ENCODE results near the gene ARID2. TPM values are rescaled to one million over a fixed set of nuclear protein-coding genes. Genes with fewer than 3 reads are reported as not detected.

The ARID2 gene
- 54.8 and 57.2 TPM in 2 replicates for total RNA-seq

DNA sequence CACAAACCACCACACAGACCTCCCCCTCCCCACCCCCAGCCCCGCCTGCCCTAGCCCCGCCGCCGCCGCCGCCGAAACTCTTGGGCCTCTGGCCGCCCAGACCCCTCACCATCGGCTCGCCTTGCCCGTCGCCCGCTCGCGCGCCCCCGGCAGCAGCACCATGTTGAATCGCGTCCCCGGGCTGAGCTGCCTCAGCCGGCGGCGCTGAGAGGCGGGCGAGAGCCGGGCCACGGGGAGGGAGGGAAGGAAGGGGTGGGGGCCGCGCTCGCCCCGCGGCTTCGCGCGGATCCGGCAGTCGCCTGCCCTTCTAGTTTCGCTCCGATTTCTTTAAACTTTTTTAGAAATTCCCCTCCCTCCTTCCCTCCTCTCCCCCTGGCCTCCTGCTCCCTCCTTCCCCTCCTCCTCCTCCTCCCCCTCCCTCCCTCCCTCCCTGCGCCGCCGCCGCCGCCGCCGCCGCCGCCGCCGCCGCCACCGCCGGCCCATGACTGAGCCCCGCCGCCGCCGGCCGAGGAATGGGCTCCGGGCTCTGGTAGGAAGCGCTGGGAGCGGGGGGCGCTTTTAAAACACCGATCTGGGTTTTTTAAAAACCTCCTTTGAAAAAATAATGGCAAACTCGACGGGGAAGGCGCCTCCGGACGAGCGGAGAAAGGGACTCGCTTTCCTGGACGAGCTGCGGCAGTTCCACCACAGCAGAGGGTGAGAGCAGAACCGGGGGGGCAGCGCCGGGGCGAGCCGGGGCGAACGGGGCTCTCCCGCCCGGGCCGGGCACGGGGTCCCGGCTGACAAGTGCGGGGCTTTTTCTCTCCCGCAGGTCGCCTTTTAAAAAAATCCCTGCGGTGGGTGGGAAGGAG is at the start of gene ARID2:
TSS of gene ARID2 (plus strand) at position 474 of the 851 bp plus-strand sequence. CDS start at position 605, 131 bp downstream.
- intact Hi-C loops (cut with micrococcal nuclease) = loop anchor here (2.0 to 10.0 kb wide), 7 partner anchors 315 to 1972 kb away; partner anchors contain the start of genes IRAK4, PUS7L and TWF1

DNA sequence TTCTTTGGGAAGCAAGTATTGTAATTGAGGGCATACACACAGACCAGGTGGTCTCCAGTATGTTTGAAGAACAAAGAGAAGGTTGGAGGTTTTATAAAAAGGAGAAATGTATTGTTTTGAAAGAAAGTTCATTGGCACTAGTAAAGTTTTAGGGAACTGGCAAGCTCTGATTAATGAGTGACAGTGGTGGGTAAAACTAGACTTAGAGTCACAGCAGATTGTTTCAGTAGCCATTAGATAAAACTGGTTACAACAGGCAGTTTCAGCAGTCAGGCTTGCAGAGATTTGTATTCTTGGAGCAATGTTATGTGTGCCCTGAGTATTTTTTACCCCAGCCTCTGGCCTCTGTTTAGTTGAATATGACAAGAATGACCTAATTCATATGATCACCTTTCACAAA is 49.1 kb upstream of the ARID2 start:
- intact Hi-C loops (cut with micrococcal nuclease) = no loop called here

DNA sequence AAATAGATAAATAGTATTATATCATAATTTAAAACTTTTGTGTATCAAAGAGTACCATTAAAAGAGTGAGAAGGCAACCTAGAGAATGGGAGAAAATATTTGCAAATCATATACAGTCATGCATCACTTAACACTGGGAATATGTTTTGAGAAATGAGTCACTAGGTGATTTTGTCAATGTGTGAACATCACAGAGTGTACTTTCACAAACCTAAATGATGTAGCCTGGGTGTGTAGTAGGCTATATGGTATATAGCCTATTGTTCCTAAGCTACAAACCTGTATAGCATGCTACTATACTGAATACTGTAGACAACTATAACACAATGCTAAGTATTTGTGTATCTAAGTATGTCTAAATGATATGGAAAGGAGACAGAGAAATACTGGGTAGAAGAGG is 48.0 kb upstream of the ARID2 start:
- intact Hi-C loops (cut with micrococcal nuclease) = no loop called here

- intact Hi-C loops (cut with micrococcal nuclease) = no loop called here
Measured at GRCh38 chr12:45685680-45686079, 43.8 kb upstream of the ARID2 start.

GRCh38 chr12:45687081-45688015 is 42.2 kb upstream of the ARID2 start:
- intact Hi-C loops (cut with micrococcal nuclease) = no loop called here

- intact Hi-C loops (cut with micrococcal nuclease) = no loop called here
Measured at GRCh38 chr12:45688183-45688582, 41.3 kb upstream of the ARID2 start.

DNA sequence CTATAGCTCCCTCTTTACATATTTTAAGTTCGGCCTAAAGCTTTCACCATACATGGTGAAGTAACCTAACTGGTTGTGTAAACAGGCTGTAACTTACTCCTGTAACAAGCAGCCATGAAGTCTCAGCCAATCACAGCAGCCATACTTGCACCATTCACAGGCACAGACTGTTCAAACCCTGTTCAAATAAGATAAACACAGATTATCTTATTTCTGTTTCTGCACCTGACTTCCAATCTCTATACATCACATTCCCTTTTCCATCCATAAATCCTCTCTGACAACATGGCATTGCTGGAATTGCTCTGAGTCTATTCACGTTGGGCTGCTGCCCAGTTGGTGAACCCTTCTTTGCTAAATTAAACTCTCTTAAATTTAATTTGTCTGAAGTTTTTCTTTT is 34.5 kb upstream of the ARID2 start:
- intact Hi-C loops (cut with micrococcal nuclease) = no loop called here

GRCh38 chr12:45695606-45696005 is 33.9 kb upstream of the ARID2 start:
- intact Hi-C loops (cut with micrococcal nuclease) = no loop called here

GRCh38 chr12:45696049-45696448 is 33.5 kb upstream of the ARID2 start:
- intact Hi-C loops (cut with micrococcal nuclease) = no loop called here

DNA sequence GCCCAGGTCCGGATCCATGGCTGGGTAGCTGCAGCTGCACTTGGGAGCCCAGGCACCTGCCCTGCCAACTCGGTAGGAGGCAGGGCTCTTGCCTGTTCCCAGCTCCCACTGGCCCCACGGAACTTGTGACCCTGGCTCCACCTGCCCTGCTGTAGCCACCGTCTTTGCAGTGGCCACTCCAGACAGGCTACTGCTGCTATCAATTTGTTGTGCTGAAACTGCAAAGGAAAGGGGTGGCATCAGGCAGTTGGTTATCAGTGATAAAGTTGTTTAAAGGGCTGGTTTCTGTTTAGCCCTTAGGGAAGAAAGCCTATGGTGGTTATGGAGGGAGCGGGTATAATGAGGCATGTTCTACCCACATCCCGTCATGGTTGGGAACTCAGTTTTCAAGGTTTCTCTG is 32.1 kb upstream of the ARID2 start:
- intact Hi-C loops (cut with micrococcal nuclease) = no loop called here

DNA sequence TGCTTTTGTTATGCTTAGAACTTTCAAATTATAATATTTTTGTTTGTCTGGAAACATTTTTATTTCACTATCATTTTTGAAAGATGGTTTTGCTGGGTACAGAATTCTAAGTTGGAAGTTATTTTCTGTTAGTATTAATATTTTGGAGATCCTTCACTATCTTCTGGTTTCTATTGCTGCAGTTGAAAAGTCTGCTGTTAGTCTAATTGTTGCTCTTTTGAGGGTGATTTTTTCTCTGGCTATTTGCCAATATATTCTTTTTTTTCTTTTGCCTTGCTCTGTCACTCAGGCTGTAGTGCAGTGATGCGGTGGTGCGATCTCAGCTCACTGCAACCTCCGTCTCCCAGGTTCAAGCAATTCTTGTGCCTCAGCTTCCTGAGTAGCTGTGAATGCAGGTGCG is 28.2 kb upstream of the ARID2 start:
- intact Hi-C loops (cut with micrococcal nuclease) = no loop called here

DNA sequence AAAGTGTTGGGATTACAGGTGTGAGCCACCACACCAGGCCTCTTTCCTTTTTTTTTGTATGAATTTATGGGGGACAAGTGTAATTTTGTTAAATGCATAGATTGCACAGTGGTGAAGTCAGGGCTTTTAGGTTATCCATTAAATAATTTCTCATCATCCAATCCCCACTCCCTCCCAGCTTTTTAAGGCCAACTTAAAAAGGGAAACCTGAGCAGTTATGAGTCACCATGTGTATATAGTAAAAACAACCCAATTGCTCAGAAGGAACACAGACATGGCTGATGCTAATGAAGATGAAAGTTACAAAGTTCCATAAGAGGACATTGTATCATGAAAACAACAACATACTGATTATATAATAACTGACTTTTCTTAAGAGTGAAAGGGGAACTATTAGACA is 25.6 kb upstream of the ARID2 start:
- intact Hi-C loops (cut with micrococcal nuclease) = no loop called here

GRCh38 chr12:45704968-45705367 is 24.5 kb upstream of the ARID2 start:
- intact Hi-C loops (cut with micrococcal nuclease) = no loop called here

- intact Hi-C loops (cut with micrococcal nuclease) = no loop called here
Measured at GRCh38 chr12:45705404-45705803, 24.1 kb upstream of the ARID2 start.

- intact Hi-C loops (cut with micrococcal nuclease) = no loop called here
Measured at GRCh38 chr12:45707241-45707857, 22.2 kb upstream of the ARID2 start.

DNA sequence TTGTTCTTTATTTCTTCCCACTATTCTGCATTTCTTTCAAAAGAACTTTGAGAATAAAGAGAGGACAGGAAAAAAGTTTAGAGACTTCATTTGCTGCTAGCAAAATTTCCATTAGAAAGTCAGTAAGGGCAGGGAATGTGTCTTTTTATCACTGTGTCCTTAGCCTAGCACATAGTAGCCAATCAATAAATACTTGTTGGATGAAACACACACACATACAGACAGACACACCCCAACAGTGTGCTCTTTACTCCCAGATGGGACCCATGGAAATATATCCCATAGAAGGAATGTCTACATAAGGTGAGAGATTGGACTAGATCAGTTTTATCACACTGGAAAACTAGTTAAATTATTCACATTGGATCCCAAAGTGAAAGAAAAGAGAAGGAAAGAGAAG is 21.1 kb upstream of the ARID2 start:
- intact Hi-C loops (cut with micrococcal nuclease) = no loop called here

GRCh38 chr12:45708901-45709300 is 20.6 kb upstream of the ARID2 start:
- intact Hi-C loops (cut with micrococcal nuclease) = no loop called here

DNA sequence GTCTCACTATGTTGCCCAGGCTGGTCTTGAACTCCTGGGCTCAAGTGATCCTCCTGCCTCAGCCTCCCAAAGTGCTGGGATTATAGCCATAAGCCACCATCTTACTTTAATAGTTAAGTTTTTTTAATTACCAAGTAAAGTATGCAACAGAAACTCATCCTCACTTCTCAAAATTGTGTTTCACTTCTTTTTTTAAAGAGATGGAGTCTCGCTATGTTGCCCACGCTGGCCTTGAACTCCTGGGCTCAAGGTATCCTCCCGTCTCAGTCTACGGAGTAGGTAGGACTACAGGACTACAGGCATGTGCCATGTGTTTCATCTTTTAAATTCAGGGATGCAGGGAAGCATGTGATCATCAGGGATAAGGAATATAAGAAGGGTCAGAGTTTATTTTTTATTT is 17.2 kb upstream of the ARID2 start:
- intact Hi-C loops (cut with micrococcal nuclease) = no loop called here

DNA sequence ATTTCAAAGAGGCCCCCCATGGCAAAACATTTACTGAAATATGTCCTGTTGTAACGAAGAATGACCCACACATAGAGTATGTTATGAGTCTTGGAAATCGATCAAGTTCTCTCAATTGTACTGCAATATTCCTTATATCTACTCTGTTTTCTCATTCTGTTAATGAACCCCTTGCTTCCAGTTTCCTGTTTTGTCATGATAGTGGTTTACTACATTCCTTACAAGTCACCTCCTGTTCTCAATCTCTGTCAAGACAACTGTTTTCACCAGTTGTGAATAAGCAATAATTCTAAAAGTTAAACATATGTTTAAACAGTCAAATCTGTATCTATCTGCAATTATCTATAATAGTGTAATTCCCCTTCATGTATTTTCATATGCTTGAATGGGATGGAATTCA is 16.4 kb upstream of the ARID2 start:
- intact Hi-C loops (cut with micrococcal nuclease) = no loop called here

DNA sequence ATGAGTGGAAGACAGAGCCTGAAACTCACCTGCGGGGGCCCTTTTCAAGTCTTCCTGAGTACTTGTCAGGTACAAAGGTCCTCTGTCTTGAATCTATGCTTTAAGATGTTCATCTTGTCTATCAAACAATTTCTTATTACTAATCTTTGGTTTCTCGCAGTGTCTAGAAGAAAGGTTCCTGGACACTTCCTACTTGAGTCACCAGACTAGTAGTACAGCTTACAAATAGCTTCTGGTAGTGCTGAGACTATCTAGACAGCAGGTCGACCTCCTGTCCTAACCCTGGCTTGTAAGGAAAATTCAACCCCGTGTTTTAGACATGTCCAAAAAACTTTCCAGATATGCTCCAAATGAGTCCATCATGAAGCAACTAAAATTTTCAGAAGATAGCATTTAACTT is 11.2 kb upstream of the ARID2 start:
- intact Hi-C loops (cut with micrococcal nuclease) = no loop called here

GRCh38 chr12:45720069-45720468 is 9.4 kb upstream of the ARID2 start:
- intact Hi-C loops (cut with micrococcal nuclease) = loop anchor here (10.0 kb wide), 2 partner anchors 305 to 1915 kb away; partner anchors contain the start of gene TWF1

GRCh38 chr12:45721369-45721768 is 8.1 kb upstream of the ARID2 start:
- intact Hi-C loops (cut with micrococcal nuclease) = loop anchor here (10.0 kb wide), 2 partner anchors 307 to 1917 kb away; partner anchors contain the start of gene TWF1

All from T-helper 1 cell treated with Interleukin-12 subunit alpha and Interleukin-12 subunit beta and Interleukin-4 antibody, amounts not matched to agents 30 ng/mL and 1 ng/mL, for 36 hours (primary cell).